ENCODE measurements around the gene APOC1. TPM values are rescaled to one million over a fixed set of nuclear protein-coding genes. Genes with fewer than 3 reads are reported as not detected.

Gene APOC1
- total RNA-seq, 1 donor from 2014 or later = 16.1 TPM

DNA sequence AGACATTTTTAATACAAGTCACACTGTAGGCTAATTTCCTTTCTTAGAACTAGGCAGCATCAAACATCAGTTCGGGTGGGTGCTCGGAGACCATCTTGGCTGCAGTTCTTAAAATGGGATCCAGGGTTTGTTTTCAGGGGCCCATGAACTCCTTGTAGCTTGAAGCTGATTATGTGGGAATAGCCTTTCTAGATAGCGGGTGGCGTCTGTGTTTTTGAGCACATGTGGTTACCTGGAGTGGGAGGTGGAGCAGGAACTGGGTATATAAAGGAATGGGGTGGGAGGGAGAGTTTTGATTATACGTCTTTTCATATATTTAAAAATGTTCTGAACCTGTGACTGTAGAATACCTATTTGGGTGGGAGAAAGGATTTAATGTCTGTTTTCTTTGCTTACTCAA is 53.7 kb downstream of the APOC1 start:
- Histone ChIP-seq H3K4me2 (no peak overlapping the region), H3F3A (ENCODE audit: low read depth) (no peaks in the 10 kb centered on the region), H3K27me3 (no peaks in the 10 kb centered on the region), H3K4me3 (no peak overlapping the region), H3K9ac (no peak overlapping the region), H3K36me3 (no peaks in the 10 kb centered on the region), H3K79me2 (ENCODE audit: low read depth) (no peaks in the 10 kb centered on the region), H2AFZ (replicated peaks) (no peak overlapping the region), H3K9me3 (ENCODE audit: low read depth) (no peaks in the 10 kb centered on the region), H3K4me1 (no peaks in the 10 kb centered on the region), H3K27ac (no peak overlapping the region), H4K20me1 (ENCODE audit: low read depth) (no peaks in the 10 kb centered on the region)
- H3K4me1 Mint-ChIP-seq = no peaks in the 10 kb centered on the region
- H3K27ac Mint-ChIP-seq = no peak overlapping the region
- no peak overlapping the region for H3K4me3 Mint-ChIP-seq
- H3K36me3 Mint-ChIP-seq = peaks cover 13% of the 10 kb centered on the region
- DNase-seq (ENCODE audit: low spot score) = no peak
- TF ChIP-seq EZH2 (IDR thresholded peaks at IDR 0.05) (no peak), EZH2phosphoT487 (IDR thresholded peaks at IDR 0.05) (no peak)
- TF ChIP-seq, protein P1, sequence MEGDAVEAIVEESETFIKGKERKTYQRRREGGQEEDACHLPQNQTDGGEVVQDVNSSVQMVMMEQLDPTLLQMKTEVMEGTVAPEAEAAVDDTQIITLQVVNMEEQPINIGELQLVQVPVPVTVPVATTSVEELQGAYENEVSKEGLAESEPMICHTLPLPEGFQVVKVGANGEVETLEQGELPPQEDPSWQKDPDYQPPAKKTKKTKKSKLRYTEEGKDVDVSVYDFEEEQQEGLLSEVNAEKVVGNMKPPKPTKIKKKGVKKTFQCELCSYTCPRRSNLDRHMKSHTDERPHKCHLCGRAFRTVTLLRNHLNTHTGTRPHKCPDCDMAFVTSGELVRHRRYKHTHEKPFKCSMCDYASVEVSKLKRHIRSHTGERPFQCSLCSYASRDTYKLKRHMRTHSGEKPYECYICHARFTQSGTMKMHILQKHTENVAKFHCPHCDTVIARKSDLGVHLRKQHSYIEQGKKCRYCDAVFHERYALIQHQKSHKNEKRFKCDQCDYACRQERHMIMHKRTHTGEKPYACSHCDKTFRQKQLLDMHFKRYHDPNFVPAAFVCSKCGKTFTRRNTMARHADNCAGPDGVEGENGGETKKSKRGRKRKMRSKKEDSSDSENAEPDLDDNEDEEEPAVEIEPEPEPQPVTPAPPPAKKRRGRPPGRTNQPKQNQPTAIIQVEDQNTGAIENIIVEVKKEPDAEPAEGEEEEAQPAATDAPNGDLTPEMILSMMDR (IDR thresholded peaks at IDR 0.05) = no peak
- no peaks in the 10 kb centered on the region for H3K9me3 Mint-ChIP-seq
- H3K27me3 Mint-ChIP-seq (ENCODE audit: insufficient read depth, low read depth) = peaks cover 2% of the 10 kb centered on the region

DNA sequence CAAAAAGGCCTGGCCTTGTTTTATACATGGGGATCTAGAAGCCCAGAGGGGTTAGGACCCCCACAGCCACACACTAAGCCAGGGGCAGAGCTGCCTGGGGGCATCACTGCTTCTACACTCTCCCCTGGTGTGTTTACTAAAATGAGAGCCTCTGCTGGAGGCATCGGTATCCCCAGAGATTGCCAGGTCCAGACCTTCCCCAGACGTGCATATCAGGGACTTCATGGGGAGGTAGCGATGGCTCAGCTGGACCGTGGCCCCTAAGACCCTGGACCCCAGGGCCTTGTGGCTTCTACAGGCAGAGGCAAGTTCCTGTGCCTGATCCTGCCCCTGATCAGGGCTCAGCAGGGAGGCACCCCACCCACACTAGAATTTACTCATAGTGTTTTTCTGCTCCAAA is 54.3 kb downstream of the APOC1 start:
- Histone ChIP-seq H3K4me3 (no peak overlapping the region), H3K9me3 (ENCODE audit: low read depth) (no peaks in the 10 kb centered on the region), H3K27me3 (no peaks in the 10 kb centered on the region), H3K27ac (no peak overlapping the region), H3K79me2 (ENCODE audit: low read depth) (no peaks in the 10 kb centered on the region), H3K4me2 (no peak overlapping the region), H2AFZ (replicated peaks) (no peak overlapping the region), H3K4me1 (no peaks in the 10 kb centered on the region), H3K9ac (no peak overlapping the region), H3K36me3 (no peaks in the 10 kb centered on the region), H4K20me1 (ENCODE audit: low read depth) (no peaks in the 10 kb centered on the region), H3F3A (ENCODE audit: low read depth) (no peaks in the 10 kb centered on the region)
- peaks cover 15% of the 10 kb centered on the region for H3K36me3 Mint-ChIP-seq
- TF ChIP-seq EZH2 (IDR thresholded peaks at IDR 0.05) (no peak), EZH2phosphoT487 (IDR thresholded peaks at IDR 0.05) (no peak)
- TF ChIP-seq, protein P1 (IDR thresholded peaks at IDR 0.05) = no peak
- H3K4me3 Mint-ChIP-seq = no peak overlapping the region
- DNase-seq (ENCODE audit: low spot score) = no peak
- H3K27ac Mint-ChIP-seq = no peak overlapping the region
- peaks cover 2% of the 10 kb centered on the region for H3K27me3 Mint-ChIP-seq (ENCODE audit: insufficient read depth, low read depth)
- no peaks in the 10 kb centered on the region for H3K9me3 Mint-ChIP-seq
- H3K4me1 Mint-ChIP-seq = no peaks in the 10 kb centered on the region

Other genes starting within 250 kb of the APOC1 start
- 0.09 and 0.59 TPM in 2 replicates for gene CEACAM19, start 243.1 kb upstream of the APOC1 start, total RNA-seq (ENCODE audit: low replicate concordance)
- gene CEACAM16, start 215.5 kb upstream of the APOC1 start, total RNA-seq (ENCODE audit: low replicate concordance) = not detected in 2 replicates
- gene BCL3, start 165.9 kb upstream of the APOC1 start, total RNA-seq (ENCODE audit: low replicate concordance) = not detected in 2 replicates
- 1.4 and 1.5 TPM in 2 replicates for gene CBLC, start 136.7 kb upstream of the APOC1 start, total RNA-seq (ENCODE audit: low replicate concordance)
- gene BCAM, start 105.5 kb upstream of the APOC1 start, total RNA-seq (ENCODE audit: low replicate concordance) = 7.1 and 16.9 TPM in 2 replicates
- gene NECTIN2, start 68.3 kb upstream of the APOC1 start, total RNA-seq (ENCODE audit: low replicate concordance) = 54.2 and 210 TPM in 2 replicates
- 30.1 and 110 TPM in 2 replicates for gene TOMM40, start 23.4 kb upstream of the APOC1 start, total RNA-seq (ENCODE audit: low replicate concordance)
- 195 and 530 TPM in 2 replicates for gene APOE, start 8.8 kb upstream of the APOC1 start, total RNA-seq (ENCODE audit: low replicate concordance)
- not detected in 2 replicates for gene APOC4, start 27.6 kb downstream of the APOC1 start, total RNA-seq (ENCODE audit: low replicate concordance)
- not detected in 2 replicates for gene APOC2, start 31.4 kb downstream of the APOC1 start, total RNA-seq (ENCODE audit: low replicate concordance)
- 12.1 and 27.9 TPM in 2 replicates for gene CLPTM1, start 40.8 kb downstream of the APOC1 start, total RNA-seq (ENCODE audit: low replicate concordance)
- gene RELB, start 86.9 kb downstream of the APOC1 start, total RNA-seq (ENCODE audit: low replicate concordance) = 0.43 and 5.9 TPM in 2 replicates
- gene CLASRP, start 124.4 kb downstream of the APOC1 start, total RNA-seq (ENCODE audit: low replicate concordance) = 57.0 and 97.1 TPM in 2 replicates
- gene ZNF296, start 161.9 kb downstream of the APOC1 start, total RNA-seq (ENCODE audit: low replicate concordance) = 0.53 TPM in 1 of 2 replicates, not detected in the other
- gene GEMIN7, start 164.7 kb downstream of the APOC1 start, total RNA-seq (ENCODE audit: low replicate concordance) = 7.3 and 32.6 TPM in 2 replicates
- 8.1 and 34.1 TPM in 2 replicates for gene PPP1R37, start 178.6 kb downstream of the APOC1 start, total RNA-seq (ENCODE audit: low replicate concordance)
- 0.02 and 0.19 TPM in 2 replicates for gene NKPD1, start 246.4 kb downstream of the APOC1 start, total RNA-seq (ENCODE audit: low replicate concordance)